OCI-LY1 (cell line): ENCODE results near the gene CARD10.

Experiments
- CTCF ChIP-seq: fragments of 200-600 bp; sonication (generic), shearing (Covaris generic); IDR thresholded peaks from 2 replicates; pipeline ENCODE4 v1.5.1; 2017; ENCODE audit warnings: mild to moderate bottlenecking, antibody characterized with exemption, low read length, moderate library complexity, mixed read lengths
- EZH2 ChIP-seq: fragments of 200-600 bp; sonication (generic), shearing (Covaris generic); IDR thresholded peaks from 2 replicates; pipeline ENCODE4 v1.8.0; 2017; ENCODE audit warnings: borderline replicate concordance, mixed run types, mild to moderate bottlenecking, antibody characterized with exemption, low read length, moderate library complexity, mixed read lengths

GRCh38 chr22:37464181-37464580, 55.0 kb downstream of the CARD10 start:
- no peak for TF ChIP-seq CTCF
- no peak for TF ChIP-seq EZH2
